Lung (tissue), 12 donors: ENCODE data around the gene KRTAP10-7. TPM values are rescaled to one million over a fixed set of nuclear protein-coding genes. Genes with fewer than 3 reads are reported as not detected.

Source experiments
- ATAC-seq: fragments of 200-7000 bp; cut with Tn5 transposase; one replicate; pipeline ENCODE4 v1.9.1; 2020; ENCODE audit warnings: moderate number of reproducible peaks; ENCODE audit not compliant: insufficient read depth, low FRiP score
- DNase-seq, 3 donors: peaks; one replicate each; pipeline ENCODE4 v3.0.0-alpha.2; 2013 to 2017
- H3K27ac ChIP-seq, 2 donors: one replicate each; pipeline ENCODE4 v1.5.1; 2013; ENCODE audit warnings: mild to moderate bottlenecking in 2 of 2, moderate library complexity in 2 of 2, control low read depth in 1 of 2, inconsistent platforms in 1 of 2, low read depth in 1 of 2, low read length in 1 of 2
- H3K27me3 ChIP-seq, 3 donors: one replicate each; pipeline ENCODE4 v1.5.1; 2013; ENCODE audit warnings: low read length in 2 of 3; ENCODE audit not compliant: control insufficient read depth in 3 of 3, insufficient read depth in 3 of 3
- H3K36me3 ChIP-seq, 4 donors: one replicate each; pipeline ENCODE4 v1.5.1; 2013; ENCODE audit warnings: low read length in 4 of 4, mild to moderate bottlenecking in 1 of 4, moderate library complexity in 1 of 4; ENCODE audit not compliant: control insufficient read depth in 4 of 4, insufficient read depth in 4 of 4
- H3K4me1 ChIP-seq, 5 donors: one replicate each; pipeline ENCODE4 v1.5.1; 2013; ENCODE audit warnings: low read length in 5 of 5, mild to moderate bottlenecking in 2 of 5, moderate library complexity in 1 of 5; ENCODE audit not compliant: control insufficient read depth in 5 of 5, insufficient read depth in 5 of 5
- H3K4me3 ChIP-seq: one replicate; pipeline ENCODE4 v1.5.1; 2013; ENCODE audit warnings: mild to moderate bottlenecking, control low read depth, moderate library complexity
- H3K9ac ChIP-seq, 2 donors: one replicate each; pipeline ENCODE4 v1.5.1; 2013; ENCODE audit warnings: low read length in 2 of 2, control low read depth in 1 of 2; ENCODE audit not compliant: insufficient read depth in 1 of 2
- H3K9me3 ChIP-seq, 4 donors: one replicate each; pipeline ENCODE4 v1.5.1; 2013; ENCODE audit warnings: low read length in 3 of 4, mild to moderate bottlenecking in 1 of 4, moderate library complexity in 1 of 4; ENCODE audit not compliant: control insufficient read depth in 4 of 4, insufficient read depth in 3 of 4
- WGBS, 2 donors: extraction: QIAGEN DNeasy Blood & Tissue Kit; methylation state at CpG; one replicate each; pipeline ENCODE4 v1.1.7; 2013; 5-methylcytosine and 5-hydroxymethylcytosine counted together
- polyA plus RNA-seq, 2 donors: library from polyadenylated mRNA; stranded (reverse); fragments of 200-250 nt; gene quantifications; one replicate each; pipeline ENCODE4 v1.2.1, GENCODE V29; 2013
- total RNA-seq, 2 donors: library from RNA; depleted of rRNA in 1 of 2; stranded (reverse); fragments of >200 nt in 1 of 2; gene quantifications; one replicate each; pipeline ENCODE4 v1.2.1, GENCODE V29; 2014 to 2021
- TF ChIP-seq, protein P1 (sequence below): IDR thresholded peaks from 2 replicates; pipeline ENCODE4 v1.5.1; 2012; ENCODE audit warnings: mild to moderate bottlenecking; ENCODE audit errors: control extremely low read depth, extremely low read depth
- donor health status: control.
- donor health status: control.
- donor health status: Bipolar disorder and iron deficiency.
- donor health status: healthy.
- donor health status: DM: yes; HTN: yes; CAD: no.

Gene KRTAP10-7
- total and polyA plus RNA-seq, 4 donors, result not detected

DNA sequence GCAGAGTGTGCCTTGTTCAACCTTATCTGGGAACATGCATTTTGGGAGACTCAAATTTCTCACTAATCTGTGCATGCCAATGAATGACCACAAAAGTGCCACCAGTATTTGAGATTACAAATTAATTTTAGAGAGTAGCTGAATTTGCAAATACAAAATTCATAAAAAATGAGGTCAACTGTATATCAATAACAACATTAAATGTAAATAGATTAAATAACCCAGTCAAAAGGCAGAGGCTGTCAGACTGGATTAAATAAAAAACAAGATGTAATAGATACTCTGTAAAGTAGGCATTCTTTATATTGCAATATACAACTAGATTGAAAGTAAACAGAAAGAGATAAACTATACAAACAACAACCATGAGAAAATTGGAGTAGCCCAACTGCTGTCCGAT lies 36.3 kb upstream of the KRTAP10-7 start:
- DNase-seq, result no peak
- no peak for ATAC-seq
- Histone ChIP-seq H3K27ac (no peak overlapping the region), H3K27me3 (no peaks in the 10 kb centered on the region), H3K36me3 (no peaks in the 10 kb centered on the region), H3K9ac (no peak overlapping the region), H3K4me1 (no peaks in the 10 kb centered on the region), H3K4me3 (no peak overlapping the region), H3K9me3 (peaks cover 0 to 5% (median 0%) of the 10 kb centered on the region in 4 donors)
- 94 to 96% methylated on average over 1 of the region's 1 CpG for WGBS, 2 donors
- TF ChIP-seq, protein P1, sequence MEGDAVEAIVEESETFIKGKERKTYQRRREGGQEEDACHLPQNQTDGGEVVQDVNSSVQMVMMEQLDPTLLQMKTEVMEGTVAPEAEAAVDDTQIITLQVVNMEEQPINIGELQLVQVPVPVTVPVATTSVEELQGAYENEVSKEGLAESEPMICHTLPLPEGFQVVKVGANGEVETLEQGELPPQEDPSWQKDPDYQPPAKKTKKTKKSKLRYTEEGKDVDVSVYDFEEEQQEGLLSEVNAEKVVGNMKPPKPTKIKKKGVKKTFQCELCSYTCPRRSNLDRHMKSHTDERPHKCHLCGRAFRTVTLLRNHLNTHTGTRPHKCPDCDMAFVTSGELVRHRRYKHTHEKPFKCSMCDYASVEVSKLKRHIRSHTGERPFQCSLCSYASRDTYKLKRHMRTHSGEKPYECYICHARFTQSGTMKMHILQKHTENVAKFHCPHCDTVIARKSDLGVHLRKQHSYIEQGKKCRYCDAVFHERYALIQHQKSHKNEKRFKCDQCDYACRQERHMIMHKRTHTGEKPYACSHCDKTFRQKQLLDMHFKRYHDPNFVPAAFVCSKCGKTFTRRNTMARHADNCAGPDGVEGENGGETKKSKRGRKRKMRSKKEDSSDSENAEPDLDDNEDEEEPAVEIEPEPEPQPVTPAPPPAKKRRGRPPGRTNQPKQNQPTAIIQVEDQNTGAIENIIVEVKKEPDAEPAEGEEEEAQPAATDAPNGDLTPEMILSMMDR, result no peak

DNA sequence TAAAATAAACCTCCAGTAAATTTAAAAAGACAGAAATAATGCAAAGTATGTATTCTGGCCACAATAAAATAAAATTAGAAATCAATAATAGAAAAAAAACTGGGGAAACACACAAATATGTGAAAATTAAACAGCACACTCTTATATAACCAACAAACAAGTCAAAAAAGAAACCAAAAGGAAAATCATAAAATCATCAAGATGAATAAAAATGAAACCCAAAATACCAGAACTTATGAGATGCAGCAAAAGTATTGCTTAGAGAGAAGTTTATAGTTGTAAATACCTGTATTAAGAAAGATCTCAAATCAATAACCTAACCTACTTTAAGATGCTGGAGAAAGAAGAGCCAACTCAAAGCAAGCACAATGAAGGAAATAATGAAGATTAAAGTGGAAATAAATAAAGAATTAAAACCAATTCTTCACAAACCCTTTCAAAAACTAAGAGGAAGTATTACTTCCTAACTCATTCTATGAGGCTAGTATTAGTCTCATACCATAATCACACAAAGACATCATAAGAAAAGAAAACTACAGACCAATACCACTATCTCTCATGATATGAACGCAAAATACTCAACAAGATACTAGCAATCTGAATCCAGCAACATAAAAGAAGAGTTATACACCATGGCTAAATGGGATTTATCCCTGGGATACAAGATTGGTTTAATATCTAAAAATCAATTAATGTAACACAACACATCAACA lies 35.4 kb upstream of the KRTAP10-7 start:
- no peaks in the 10 kb centered on the region for H3K4me1 ChIP-seq
- no peak for ATAC-seq
- H3K9me3 ChIP-seq, result peaks cover 0 to 5% (median 0%) of the 10 kb centered on the region in 4 donors
- no peak overlapping the region for H3K4me3 ChIP-seq
- H3K27me3 ChIP-seq, result no peaks in the 10 kb centered on the region
- TF ChIP-seq, protein P1, result no peak
- WGBS, 2 donors, result 48 to 64% methylated on average over 1 of the region's 1 CpG
- no peak overlapping the region for H3K9ac ChIP-seq
- H3K27ac ChIP-seq, result no peak overlapping the region
- no peak for DNase-seq
- H3K36me3 ChIP-seq, result no peaks in the 10 kb centered on the region

DNA sequence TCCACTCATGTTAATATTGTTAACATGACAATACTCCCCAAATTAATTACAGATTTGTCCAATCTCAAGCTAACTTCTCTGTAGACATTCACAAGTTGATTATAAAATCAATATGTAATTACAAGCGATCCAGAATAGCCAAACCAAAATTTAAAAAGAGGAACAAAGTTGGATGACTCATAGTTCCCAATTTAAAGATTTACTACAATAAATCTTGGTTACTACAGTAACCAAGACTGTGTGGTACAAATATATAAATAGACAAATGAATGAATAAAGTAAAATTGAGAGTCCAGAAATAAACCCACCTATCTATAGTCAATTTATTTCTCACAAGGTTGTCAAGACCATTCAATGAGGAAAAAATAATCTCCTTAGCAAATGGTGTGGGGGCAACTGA lies 34.0 kb upstream of the KRTAP10-7 start:
- Histone ChIP-seq H3K27me3 (no peaks in the 10 kb centered on the region), H3K36me3 (no peaks in the 10 kb centered on the region), H3K9me3 (peaks cover 0 to 8% (median 2%) of the 10 kb centered on the region in 4 donors), H3K4me1 (no peaks in the 10 kb centered on the region), H3K27ac (no peak overlapping the region), H3K4me3 (no peak overlapping the region), H3K9ac (no peak overlapping the region)
- WGBS, 2 donors, result 31 to 53% methylated on average over 1 of the region's 1 CpG
- TF ChIP-seq, protein P1, result no peak
- ATAC-seq (no peak), DNase-seq (no peak)
